ENCODE measurements around the gene LPIN1.

DNA sequence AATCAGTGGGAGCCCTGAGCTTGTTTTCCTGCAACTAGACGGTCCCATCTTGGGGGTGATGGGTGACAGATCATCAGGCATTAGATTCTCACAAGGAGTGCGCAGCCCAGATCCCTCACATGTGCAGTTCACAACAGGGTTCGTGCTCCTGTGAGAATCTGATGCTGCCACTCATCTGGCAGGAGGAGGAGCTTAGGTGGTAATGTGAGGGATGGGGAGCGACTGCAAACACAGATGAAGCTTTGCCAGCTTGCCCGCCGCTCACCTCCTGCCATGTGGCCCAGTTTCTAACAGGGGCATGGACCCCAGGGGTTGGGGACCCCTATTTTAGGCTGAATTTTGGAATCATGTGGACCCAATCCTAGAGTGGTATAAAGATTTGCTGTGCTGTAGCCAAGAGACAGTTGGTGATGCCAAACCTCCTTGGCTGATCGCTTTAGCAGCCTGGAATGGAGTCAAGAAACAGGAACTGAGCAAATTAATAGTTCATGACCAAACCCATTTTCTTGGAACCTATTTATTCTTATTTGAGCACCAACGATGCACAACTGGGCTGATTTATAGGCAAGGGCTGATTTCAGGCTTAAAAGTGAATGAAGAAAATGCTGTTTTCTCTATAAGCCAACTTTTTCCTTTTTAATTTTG, 25.7 kb downstream of the LPIN1 start:
- TF ChIP-seq SMAD3 (CRISPR knock-in tag; IDR thresholded peaks at IDR 0.05; ENCODE audit: borderline replicate concordance) (no peak), ZNF232 (CRISPR knock-in tag; IDR thresholded peaks at IDR 0.05) (no peak), AFF4 (CRISPR knock-in tag; IDR thresholded peaks at IDR 0.05; ENCODE audit: borderline replicate concordance) (no peak), ATF3 (CRISPR knock-in tag; conservative IDR thresholded peaks at IDR 0.05) (no peak), SP1 (CRISPR knock-in tag; conservative IDR thresholded peaks at IDR 0.05) (no peak)
- TF ChIP-seq, protein P1, sequence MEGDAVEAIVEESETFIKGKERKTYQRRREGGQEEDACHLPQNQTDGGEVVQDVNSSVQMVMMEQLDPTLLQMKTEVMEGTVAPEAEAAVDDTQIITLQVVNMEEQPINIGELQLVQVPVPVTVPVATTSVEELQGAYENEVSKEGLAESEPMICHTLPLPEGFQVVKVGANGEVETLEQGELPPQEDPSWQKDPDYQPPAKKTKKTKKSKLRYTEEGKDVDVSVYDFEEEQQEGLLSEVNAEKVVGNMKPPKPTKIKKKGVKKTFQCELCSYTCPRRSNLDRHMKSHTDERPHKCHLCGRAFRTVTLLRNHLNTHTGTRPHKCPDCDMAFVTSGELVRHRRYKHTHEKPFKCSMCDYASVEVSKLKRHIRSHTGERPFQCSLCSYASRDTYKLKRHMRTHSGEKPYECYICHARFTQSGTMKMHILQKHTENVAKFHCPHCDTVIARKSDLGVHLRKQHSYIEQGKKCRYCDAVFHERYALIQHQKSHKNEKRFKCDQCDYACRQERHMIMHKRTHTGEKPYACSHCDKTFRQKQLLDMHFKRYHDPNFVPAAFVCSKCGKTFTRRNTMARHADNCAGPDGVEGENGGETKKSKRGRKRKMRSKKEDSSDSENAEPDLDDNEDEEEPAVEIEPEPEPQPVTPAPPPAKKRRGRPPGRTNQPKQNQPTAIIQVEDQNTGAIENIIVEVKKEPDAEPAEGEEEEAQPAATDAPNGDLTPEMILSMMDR (IDR thresholded peaks at IDR 0.05), result no peak
- TF ChIP-seq, protein P2, sequence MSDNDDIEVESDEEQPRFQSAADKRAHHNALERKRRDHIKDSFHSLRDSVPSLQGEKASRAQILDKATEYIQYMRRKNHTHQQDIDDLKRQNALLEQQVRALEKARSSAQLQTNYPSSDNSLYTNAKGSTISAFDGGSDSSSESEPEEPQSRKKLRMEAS (CRISPR knock-in tag; IDR thresholded peaks at IDR 0.05), result no peak
